Measurements from ENCODE around the gene IBSP. TPM values are rescaled to one million over a fixed set of nuclear protein-coding genes. Genes with fewer than 3 reads are reported as not detected.

The IBSP gene
- not detected for polyA plus RNA-seq (2012; ENCODE audit: insufficient read depth, insufficient read length, low read depth)

DNA sequence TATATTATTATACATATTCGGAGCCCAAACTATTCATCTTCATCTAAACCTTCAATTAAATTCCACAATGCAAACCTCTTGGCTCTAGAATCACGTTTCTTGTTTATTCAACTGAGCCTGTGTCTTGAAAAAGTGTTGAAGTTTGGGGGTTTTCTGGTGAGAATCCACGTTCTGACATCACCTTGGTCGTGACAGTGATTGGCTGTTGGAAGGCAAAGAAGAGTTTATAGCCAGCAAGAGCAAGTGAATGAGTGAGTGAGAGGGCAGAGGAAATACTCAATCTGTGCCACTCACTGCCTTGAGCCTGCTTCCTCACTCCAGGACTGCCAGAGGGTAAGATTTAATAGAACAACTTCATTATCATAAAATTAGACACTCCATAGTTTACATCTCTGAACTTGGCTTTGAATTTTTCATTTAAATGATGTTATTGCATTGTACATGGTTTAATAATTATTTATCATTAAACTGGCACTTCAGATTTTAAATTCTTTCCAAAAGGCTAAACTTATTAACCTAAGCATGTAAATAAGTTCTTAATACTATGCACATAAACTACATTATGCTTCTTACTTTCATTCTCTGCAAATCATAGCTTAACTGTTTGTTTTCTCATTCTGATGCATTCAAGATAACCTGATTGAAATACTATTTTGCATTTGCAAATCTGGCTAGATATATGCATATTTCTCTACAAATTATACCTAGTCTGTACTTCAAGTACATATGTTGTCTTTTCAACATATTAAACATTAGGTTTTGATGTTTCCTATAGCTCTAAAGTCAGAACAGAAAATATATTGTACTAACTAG lies at the start of gene IBSP:
IBSP (plus strand) TSS at position 254 of the 813 bp plus-strand sequence. CDS start 2,808 bp downstream, outside the sequence.
- DNase-seq = no peak
- H3K4me3 ChIP-seq (ENCODE audit: low read depth, low read length) = no peak within 1 kb of the TSS
- TF ChIP-seq CTCF (IDR thresholded peaks at IDR 0.05; ENCODE audit: low read depth, low read length) = no peak
- H3K27me3 ChIP-seq = no peaks in the 10 kb centered on the region
- H3K36me3 ChIP-seq = no peaks in the 10 kb centered on the region
- H3K4me1 ChIP-seq = no peaks in the 10 kb centered on the region
- H3K9me3 ChIP-seq = no peaks in the 10 kb centered on the region

GRCh38 chr4:87749883-87750282 lies 49.5 kb upstream of the IBSP start:
- DNase-seq = no peak
- H3K27me3 ChIP-seq = no peaks in the 10 kb centered on the region
- no peaks in the 10 kb centered on the region for H3K9me3 ChIP-seq
- TF ChIP-seq CTCF (IDR thresholded peaks at IDR 0.05; ENCODE audit: low read depth, low read length) = no peak
- no peak overlapping the region for H3K4me3 ChIP-seq (ENCODE audit: low read depth, low read length)
- no peaks in the 10 kb centered on the region for H3K36me3 ChIP-seq
- no peaks in the 10 kb centered on the region for H3K4me1 ChIP-seq

- H3K36me3 ChIP-seq = no peaks in the 10 kb centered on the region
- TF ChIP-seq CTCF (IDR thresholded peaks at IDR 0.05; ENCODE audit: low read depth, low read length) = no peak
Measured at GRCh38 chr4:87758270-87758669, 41.1 kb upstream of the IBSP start.

GRCh38 chr4:87762311-87762710 lies 37.0 kb upstream of the IBSP start:
- Histone ChIP-seq H3K36me3 (no peaks in the 10 kb centered on the region), H3K4me3 (ENCODE audit: low read depth, low read length) (no peak overlapping the region)
- TF ChIP-seq CTCF (IDR thresholded peaks at IDR 0.05; ENCODE audit: low read depth, low read length) = no peak

More at GRCh38 chr4:87758270-87758669, 41.1 kb upstream of the IBSP start:
- no peak for DNase-seq
- H3K27me3 ChIP-seq = peaks cover 11% of the 10 kb centered on the region
- no peak overlapping the region for H3K4me3 ChIP-seq (ENCODE audit: low read depth, low read length)
- H3K4me1 ChIP-seq = no peaks in the 10 kb centered on the region
- no peaks in the 10 kb centered on the region for H3K9me3 ChIP-seq

DNA sequence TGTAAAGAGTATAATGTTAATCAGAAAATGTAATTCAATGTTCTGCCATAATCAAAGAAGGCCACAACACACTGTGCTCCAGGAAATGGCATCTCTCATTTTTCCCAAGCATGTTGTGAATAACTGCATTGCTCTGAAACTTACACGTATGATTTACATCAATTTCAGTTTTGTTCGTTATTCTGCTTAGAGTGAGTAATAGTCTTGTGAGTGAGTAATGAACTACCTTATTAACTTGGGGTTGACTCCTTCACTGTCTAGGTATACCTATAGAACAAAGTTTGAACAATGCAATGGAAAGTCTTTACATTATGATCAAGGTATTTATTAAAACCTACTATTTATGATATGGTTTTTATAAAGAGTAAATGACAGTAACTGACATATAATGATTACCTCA lies 17.8 kb upstream of the IBSP start:
- no peak overlapping the region for H3K4me3 ChIP-seq (ENCODE audit: low read depth, low read length)
- no peaks in the 10 kb centered on the region for H3K9me3 ChIP-seq
- DNase-seq = no peak
- no peak for TF ChIP-seq CTCF (IDR thresholded peaks at IDR 0.05; ENCODE audit: low read depth, low read length)
- H3K27me3 ChIP-seq = no peaks in the 10 kb centered on the region
- H3K4me1 ChIP-seq = no peaks in the 10 kb centered on the region
- no peaks in the 10 kb centered on the region for H3K36me3 ChIP-seq

More at GRCh38 chr4:87762311-87762710, 37.0 kb upstream of the IBSP start:
- Histone ChIP-seq H3K27me3 (peaks cover 11% of the 10 kb centered on the region), H3K4me1 (no peaks in the 10 kb centered on the region), H3K9me3 (no peaks in the 10 kb centered on the region)
- no peak for DNase-seq

- no peaks in the 10 kb centered on the region for H3K4me1 ChIP-seq
- H3K4me3 ChIP-seq (ENCODE audit: low read depth, low read length) = no peak overlapping the region
- TF ChIP-seq CTCF (IDR thresholded peaks at IDR 0.05; ENCODE audit: low read depth, low read length) = no peak
- H3K9me3 ChIP-seq = no peaks in the 10 kb centered on the region; the same call in 1 of the 2 replicates
- H3K27me3 ChIP-seq = no peaks in the 10 kb centered on the region
- no peaks in the 10 kb centered on the region for H3K36me3 ChIP-seq
- DNase-seq = no peak
Measured at GRCh38 chr4:87783781-87784180, 15.6 kb upstream of the IBSP start.

All from BE2C (cell line).